Stimulated activated CD4-positive, alpha-beta T cell treated with anti-CD3 and anti-CD28 coated beads, TNF-alpha, amount 100 ng/mL, for 24 hours (primary cell): ENCODE measurements around the gene PLEKHA8.

Source experiments
- DNase-seq, 3 experiments: peaks; one replicate each; pipeline ENCODE4 v3.0.0-alpha.2; 2020; ENCODE audit warnings: low read depth in 3 of 3

The PLEKHA8 gene

DNA sequence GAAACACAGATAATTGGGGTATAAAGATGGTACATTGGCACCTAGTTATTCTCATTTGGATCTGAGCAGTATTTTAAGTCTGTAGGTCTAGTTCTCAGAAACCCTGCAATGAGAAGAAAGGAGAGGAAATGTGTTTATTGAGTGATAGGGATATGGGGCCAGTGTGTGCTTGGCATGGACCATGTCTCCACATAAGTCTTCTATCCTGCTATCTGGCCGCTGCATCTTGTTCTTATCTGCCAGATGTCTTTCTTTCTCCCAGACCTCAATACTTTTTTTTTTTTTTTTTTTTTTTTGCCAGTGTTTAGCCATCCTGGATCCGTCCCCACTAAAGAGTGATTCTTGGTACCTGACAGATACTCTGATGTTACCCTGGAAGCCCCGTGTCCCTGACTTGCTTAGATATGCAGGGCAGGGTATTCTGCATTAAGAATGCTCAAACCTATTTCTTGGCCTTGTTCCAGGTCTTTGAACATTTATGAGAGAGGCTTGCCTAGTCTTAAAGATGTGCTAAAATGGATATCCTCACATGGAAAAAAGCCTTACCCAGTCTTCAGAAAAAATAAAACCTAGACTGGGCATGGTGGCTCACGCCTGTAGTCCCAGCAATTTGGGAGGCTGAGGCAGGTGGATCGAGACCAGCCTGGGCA lies 116.6 kb downstream of the PLEKHA8 start:
- no peak for DNase-seq

DNA sequence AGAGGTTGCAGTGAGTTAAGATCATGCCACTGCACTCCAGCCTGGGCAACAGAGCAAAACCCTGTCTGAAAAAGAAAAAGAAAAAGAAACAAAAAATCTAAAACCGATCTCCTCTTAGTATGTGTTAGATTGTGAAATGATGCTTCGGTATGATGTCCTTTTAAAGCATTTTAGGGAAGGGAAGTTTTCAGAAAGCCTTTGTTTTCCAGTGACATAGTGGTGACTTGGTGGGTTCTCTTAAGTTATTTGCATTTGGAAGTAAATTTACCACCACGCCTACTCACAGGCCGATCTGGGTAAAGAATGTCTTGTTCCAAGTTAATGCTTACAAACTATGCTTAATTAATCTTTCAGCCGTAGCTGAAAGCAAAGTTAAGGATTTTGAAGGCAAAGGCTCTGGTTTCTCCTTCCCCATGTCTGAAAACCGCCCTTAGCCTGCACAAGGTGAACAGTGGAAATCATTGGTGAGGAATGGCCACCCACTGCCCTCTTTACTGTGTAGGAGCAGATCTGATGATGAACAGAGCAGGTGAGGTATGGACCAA lies 117.3 kb downstream of the PLEKHA8 start:
- no peak for DNase-seq

DNA sequence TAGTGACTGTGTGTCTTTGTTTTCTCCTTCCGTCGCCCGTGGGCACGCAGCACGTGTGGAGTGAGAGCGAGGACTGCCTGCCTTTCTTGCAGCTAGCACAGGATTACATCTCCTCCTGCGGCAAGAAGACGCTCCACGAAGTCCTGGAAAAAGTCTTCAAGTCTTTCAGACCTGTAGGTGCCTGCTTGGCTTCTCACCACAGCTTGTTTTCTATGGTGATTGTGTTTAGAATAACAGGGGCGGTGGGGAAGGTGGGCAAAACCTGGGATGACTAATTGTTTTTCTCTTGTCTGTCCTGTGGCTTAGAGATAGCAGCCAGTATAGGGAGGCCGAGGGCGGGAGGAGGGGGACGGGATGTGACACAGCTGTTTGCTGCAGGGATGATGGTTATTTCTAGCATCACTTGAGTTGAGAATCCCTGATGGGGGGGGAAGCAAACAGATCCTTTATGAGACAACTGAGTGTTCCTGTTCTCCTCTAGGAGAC lies 118.0 kb downstream of the PLEKHA8 start:
- DNase-seq, result no peak

DNA sequence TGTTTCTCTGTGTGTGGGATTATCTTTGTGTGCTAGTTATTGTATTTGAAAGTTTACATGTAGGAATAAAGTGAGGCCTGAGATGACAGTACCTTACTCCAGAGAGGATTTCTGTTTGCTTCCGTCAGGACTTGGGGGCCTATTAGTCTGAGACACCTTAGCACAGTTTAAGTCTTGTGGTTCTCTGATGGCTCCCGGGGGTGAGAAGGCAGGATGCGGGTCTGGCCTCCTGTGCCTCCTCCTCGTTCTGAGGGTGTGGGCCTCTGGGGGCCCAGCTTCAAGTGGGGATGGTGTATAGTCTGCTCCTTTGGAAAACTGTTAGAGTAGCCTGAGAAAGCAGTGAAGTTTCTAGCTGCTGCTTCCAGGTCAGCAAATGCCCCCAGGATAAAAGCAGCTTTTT lies 119.0 kb downstream of the PLEKHA8 start:
- no peak for DNase-seq

DNA sequence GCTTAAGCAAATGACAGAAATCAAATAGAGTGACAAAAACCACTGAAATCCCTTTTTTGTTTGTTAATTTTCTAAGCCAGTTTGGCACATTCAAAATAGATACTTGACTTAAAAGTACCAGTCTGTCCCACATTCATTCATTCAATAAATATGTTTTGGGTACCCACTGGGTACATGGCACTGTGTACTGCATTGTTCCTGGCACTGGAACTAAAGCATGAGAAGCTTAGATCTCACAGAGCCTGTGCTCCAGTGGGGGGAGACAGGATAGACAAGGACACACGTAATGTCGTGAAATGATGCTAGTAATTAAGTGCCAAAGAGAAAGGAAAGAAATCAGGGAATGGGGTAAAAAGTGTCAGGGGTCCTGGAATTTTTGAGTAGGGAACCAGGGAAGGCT lies 119.6 kb downstream of the PLEKHA8 start:
- no peak for DNase-seq

DNA sequence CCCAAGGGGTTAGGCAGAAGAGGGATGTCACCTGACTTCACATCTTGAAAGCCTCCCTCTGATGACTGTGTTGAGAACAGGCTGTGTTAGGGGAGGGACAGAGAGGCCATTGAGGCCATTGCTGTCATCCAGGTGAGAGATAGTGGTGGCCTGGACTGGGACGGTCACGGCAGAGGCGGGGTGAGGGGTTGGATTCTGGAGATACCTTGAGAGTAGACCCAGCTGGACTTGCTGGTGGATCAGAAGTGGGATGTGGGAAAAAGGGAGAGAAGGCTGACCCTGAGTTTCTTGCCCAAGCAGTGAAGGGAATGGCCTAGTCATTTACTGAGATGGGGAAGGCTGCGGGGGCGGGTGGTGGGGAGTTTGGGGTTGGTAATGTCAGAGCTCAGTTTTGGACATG lies 120.2 kb downstream of the PLEKHA8 start:
- DNase-seq, result no peak

DNA sequence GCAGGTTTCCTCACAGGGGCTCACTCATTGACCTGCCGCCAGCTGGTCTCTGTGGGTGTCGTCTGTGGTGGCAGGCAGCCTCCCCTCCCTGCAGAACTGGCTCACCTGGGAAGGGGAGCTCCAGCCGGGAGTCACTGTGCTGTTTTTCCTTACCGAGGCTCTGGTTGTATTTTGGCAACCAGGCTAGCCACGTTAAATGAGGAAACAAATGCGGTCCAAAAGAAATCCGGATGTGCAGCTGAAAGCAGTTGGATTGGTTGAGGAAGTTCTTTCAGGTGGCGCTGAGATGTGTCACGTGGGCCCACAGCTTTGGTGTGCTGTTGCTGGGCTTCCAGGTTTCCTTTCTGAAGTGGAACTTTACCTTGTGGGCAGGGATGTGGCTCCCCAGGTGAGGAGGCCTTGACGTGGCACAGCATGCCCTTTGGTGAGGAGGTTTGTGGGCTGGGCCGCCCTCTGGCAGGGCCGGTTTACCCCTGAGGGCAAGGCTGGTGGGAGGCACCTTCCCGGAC lies 120.8 kb downstream of the PLEKHA8 start:
- DNase-seq, result no peak

DNA sequence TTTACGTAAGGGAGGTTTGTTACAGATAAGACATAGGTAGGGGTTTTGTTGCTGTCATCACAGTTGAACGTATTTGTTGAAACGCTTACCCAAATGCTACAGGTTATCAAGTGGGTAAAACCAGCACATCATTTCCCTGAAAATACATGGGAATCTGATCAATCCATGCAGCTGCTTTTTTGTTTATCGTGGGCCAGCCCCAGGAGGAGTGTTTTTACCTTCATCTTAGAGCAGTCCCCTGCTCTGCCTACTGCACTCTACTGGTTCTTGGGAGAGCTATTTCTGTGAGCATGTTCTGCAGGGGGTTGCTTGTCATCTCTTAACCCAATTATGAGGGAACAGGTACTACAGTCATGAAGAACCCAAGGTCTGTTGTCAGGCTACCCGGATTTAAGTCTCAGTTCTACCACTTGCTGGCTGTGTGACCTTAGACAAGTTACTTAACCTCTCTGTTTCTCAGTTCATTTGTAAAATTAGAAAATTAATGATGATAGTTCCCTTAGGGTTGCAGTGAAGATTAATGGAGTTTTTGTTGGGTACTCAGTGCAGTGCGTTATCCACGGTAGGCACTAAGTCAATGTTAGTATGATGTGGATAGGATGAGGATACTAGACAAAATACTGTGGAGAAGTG lies 121.5 kb downstream of the PLEKHA8 start:
- DNase-seq, result no peak

DNA sequence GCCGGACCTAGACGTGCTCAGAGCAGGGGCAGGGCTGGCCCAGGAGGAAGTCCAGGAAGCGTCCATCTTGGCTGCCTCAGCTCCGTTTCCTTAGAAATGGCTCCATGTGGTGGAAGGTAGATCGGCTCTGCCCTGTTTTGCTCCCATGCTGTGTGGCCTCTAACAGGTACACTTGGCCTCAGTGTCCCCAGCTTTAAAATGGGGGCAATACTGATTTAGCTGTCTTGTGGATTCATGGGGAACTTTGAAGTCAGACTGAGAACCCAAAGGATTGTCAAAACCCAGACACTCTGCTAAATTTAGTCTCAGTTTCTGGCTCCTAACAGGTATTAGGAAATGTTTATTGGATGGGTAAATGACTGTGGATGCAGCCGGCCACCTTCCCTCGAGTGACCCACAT lies 122.5 kb downstream of the PLEKHA8 start:
- DNase-seq, result no peak

DNA sequence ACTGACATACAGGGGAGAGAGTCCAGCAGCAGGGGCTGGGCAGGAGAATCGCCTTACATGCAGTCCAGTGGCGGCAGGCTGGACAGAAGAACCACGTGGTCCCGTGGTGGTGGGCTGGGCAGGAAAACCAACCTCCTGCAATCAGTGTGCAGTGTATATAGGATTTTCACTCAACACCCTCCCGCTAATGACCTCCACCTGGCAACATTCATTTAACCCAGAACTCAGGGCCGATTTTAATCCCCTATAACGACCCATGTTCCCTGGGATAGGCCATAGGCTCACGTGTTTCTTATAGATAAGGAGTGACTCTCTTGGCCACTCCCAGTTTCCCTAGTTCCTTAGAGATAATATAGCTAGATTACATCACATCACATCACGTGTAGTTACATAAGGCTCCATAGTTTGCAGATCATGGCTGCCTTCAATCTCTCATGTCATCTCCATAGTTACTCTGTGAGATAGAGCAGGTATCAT lies 125.9 kb downstream of the PLEKHA8 start:
- no peak for DNase-seq

DNA sequence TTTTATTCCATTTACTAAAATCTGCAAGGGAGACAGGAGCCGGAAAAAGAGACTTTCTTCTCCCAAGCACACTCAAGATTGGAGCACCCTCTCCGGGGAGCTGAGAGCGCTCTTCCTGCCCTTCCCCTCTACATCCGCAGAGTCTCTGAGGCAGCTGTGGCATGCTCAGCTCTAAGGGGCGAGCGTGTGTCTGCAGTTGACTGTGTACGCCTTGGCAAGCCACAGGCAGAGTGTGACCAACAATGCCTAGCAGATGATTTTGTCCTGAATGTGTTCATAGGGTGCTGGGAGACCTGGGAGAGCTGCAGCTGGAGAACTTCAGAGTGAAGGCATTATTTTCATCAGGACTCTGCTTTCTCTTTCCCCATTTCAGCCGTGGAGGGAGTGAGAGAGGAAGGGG lies 127.3 kb downstream of the PLEKHA8 start:
- no peak for DNase-seq

DNA sequence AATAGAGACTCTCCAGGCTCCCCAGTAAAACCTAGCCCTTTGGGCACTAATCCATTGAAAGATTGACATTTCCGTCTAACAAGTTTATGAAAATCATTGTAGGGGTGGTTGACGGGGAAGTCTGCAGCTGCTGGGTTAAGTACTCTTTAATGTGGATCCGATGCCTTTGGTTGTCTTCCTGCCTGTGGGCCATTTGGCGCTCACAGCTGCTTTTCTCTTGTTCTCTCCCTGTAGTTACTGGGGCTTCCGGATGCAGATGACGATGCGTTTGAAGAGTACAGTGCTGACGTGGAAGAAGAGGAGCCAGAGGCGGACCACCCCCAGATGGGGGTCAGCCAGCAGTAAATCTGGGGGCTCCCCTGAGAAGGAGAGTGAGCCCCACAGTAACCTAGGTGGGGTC lies 129.0 kb downstream of the PLEKHA8 start:
- no peak for DNase-seq

DNA sequence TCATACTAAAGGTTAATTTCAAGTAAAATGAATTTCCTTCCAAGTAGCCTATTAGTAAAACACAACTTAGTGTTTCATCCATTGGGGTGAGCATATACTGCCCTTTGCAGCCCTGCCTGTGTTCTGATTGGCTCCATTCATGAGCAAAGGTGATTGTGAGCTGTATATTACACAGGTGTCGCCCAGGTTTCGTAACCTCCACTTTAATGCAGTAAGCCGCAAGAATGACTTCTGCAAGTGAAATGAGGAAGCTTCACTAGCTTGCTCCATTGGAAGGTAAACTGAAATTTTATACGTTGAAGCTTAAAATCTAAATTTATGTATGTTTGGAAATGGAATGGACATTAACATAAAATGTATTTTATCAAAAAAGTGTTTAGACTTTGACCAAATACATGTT lies 131.0 kb downstream of the PLEKHA8 start:
- DNase-seq, result no peak

DNA sequence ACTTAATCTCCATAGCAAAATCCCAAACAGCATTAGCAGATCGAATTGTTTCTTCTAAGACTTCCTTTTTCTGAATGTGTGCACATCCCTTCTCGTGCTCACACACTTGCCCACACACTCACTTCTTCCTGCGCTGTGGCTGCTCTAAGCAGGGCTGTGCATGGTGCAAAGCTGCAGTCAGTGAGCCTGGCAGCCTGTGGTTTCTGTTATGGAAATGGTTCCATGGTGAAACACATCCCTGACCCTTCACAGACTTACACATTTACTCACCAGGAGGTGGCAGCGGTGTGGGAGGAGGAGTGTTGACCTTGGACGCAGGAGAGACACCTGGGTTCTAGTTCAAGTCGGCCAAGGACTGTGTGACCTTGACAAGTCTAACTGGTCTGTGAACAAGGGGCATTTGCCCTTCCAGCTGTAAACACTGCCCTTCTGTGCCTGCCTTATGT lies 131.5 kb downstream of the PLEKHA8 start:
- no peak for DNase-seq

DNA sequence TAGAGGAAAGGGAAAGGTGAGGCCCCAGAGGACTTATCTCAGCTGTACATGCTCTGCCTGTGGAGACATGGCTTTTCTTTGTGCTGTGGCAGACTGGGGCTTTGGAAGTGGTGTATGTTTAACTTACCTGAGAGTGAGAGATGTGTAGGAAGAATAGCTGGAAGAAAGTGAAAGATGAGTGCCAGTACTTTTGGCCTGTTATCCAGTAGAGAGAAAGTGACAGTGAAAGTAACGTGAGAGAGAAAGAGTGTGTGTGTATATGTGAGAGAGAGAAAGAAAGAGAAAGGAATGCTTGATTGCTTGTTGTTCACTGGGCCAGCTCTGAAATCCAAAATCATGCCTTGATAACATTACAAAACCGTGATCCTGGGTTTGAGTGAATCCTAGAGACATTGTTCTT lies 132.1 kb downstream of the PLEKHA8 start:
- no peak for DNase-seq

DNA sequence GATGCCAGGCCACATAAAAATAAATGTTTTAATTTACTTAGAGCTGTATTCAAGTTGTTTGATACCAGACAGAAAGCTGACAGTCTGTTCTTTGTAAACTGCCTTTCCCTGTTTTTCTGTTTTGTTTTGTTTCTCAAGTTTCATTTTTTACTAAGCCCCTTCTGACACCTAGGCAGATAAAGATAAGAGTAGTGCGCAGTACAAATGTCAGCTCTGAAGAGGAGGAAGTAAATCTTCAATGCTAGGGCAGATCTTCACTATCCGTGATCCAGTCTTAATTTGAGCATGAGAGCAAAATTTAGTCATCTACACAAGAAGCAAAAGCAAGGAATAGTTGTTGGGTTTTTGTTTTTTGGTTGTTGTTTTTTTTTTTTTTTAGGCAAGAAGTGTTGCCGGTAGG lies 133.9 kb downstream of the PLEKHA8 start:
- DNase-seq, result no peak

DNA sequence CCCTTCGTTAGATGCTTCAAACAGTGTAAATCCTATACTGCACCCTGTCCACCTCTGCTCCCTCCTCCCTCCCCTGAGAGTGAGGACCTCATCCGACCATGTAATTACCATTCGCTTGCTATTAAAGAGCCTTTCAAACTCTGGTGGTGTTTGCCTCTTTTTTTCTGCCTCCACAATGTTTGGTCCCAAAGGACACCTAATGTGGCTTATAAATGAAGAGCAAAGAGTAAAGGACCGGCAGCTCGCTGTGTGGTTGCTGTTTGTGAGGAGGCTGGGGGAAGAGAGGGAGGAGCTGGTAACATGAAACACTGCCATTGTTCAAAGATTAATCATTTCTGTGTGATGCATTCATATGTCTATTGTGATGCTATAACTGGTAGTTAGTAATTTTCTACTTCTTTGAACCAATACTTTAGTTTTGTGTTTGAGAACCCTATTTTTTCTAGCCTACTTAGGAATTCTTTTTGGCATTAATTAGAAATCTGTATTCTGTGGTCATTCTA lies 134.5 kb downstream of the PLEKHA8 start:
- no peak for DNase-seq

DNA sequence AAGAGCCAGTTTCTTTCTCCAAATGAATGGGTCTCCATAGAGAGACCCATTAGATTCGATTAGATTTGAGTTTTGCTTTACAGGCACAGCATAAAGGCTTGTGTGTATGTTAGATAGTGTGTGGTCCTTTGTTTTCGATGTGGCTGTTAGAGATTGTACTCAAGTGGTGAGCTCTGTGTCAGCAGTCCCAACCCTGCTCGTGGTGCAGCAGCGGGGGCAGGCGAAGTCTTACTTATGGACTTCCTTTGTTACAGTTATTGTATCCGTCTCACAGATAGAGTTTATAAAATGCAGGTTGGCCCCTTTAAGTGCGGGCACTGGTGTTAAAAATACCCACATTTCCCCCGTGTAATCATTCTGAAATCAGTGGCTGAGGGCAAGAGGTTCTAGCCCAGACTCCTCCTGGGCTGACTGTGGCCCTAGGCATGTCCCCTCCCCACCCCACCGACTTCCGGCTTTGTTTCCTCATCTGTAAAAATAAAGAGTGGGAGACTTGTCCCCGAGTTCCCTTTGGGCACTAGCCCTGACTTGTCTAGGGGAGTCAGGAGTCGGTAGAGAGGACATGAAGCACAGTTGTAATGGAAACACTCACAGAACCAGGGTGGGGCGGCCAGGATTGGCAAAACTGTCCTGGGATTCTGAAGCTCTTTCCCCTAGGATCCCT lies 135.2 kb downstream of the PLEKHA8 start:
- DNase-seq, result no peak

DNA sequence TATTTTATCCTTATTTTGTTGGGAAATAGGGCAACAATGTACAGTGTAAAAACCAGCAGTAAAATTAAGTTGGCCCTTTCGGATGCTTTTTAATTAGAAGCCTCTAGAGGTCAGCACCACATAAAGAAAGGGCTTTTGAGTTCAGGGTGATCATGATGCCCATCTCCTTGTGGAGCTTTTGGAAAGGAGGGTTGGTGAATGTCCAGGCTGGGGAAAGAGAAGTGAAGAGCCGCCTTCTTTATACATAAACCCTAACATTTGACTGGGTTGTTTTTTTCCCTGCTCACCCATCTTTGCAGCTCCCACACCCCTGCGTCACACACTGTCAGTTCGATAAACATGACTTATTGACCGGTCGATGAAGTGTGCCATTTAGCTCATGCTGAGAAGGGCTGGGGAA lies 136.4 kb downstream of the PLEKHA8 start:
- DNase-seq, result no peak

DNA sequence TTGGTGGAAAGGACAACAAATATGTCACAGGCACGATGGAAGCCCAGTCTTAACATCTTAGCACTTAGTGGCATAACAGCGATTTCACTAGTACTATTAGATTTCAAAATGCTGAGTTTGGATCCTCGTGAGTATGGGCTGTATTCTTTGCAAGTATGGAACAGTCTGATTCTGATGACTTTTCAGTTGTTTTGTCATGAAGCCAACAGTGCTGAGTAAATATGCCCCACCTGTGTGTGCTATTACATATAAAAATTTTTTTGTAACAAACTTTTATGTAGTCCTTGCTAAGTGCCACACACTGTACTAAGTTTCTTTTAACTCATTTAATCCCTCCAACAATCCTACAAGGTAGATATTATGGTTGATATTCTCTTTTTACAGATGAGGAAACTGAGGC lies 137.4 kb downstream of the PLEKHA8 start:
- DNase-seq, result no peak

DNA sequence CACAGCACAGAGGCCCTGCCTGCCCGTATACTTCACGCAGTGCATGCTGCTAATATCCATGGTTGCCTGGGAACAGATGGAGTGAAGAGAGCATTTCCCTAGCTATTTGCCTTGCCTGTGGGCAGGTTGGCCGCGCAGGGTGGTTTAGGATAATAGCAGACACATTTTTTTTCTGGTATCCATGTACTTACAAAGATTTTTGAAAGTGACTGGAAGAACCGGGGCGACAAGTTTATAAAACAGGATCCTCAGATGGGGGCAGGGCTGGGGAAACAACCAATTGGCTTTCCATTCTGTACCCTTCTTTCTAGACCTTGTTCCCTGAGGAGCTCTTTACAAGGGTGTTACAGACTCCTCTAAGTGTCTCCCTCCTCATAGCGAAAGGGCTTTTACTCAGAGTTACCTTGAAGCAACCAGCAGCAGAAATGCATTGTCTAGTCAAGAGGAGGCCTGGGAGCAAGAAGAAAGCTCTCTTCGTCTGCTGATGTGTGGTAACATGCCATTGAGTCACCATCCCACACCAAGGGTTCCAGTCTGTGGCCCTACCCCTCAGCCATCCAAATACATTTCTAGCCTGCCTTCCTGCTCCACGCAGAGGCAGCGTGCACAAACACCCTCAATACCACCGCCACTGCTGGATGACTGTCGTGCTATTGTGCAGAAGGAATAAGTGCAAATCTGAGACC lies 138.1 kb downstream of the PLEKHA8 start:
- no peak for DNase-seq

DNA sequence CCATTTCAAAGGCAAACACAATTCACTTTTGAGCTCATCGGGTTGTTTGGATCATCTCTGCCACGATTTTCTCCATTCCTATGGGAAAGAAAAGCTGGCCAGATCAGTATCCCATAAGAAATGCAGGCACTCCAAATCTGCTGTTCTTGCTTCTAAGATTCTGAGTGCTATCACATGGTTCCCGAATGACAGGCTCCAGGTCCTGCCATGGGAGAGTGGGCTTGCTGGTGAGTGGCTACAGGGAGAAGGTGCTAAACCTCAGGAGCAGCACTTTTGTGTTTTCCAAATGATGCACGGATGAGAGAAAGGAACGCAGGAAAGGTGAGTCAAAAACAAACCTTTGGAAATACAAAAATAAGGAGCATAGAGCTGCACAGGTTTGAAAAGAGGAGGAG lies 138.6 kb downstream of the PLEKHA8 start:
- no peak for DNase-seq
